Endothelial cell of umbilical vein (primary cell): ENCODE measurements around the gene NOLC1. TPM values are rescaled to one million over a fixed set of nuclear protein-coding genes. Genes with fewer than 3 reads are reported as not detected.

Experiments used
- BruUV-seq: library from RNA; stranded (reverse); fragments of 400-500 nt; replicated peaks from 2 replicates; lab custom pipeline; 2021; lab: Mats Ljungman, UMichigan
- CTCF ChIA-PET: fragments of 300-600, 350-600 bp; sonication (Branson Sonifier 250); formaldehyde crosslinking; loops from one replicate; lab custom pipeline; 2021; ENCODE audit warnings: antibody characterized with exemption, inconsistent platforms; lab: Charles Lee
- POLR2A ChIA-PET: fragments of 300-600, 350-600 bp; sonication (Branson Sonifier 250); formaldehyde crosslinking; loops from one replicate; lab custom pipeline; 2021; ENCODE audit warnings: antibody characterized with exemption, inconsistent platforms; lab: Charles Lee
- DNase-seq: peaks from one replicate; pipeline ENCODE4 v3.0.0-alpha.2; 2011; ENCODE audit warnings: low read depth, low spot score
- FAIRE-seq: peaks from 2 replicates; lab custom pipeline; 2011; peaks lifted over from hg19 to GRCh38; lab: Jason Lieb, UNC
- H2AFZ ChIP-seq: 2 replicates; pipeline ENCODE4 v1.6.0; 2012; ENCODE audit warnings: low read depth, low read length, control low read depth, inconsistent platforms
- H3K27ac ChIP-seq: 2 replicates; pipeline ENCODE4 v1.5.1; 2011; ENCODE audit warnings: low read depth, mild to moderate bottlenecking, control low read depth, low read length, moderate library complexity; ENCODE audit not compliant: insufficient read depth
- H3K27me3 ChIP-seq, 2 experiments: 2 replicates each; pipeline versions ENCODE4 v1.6.0 to v1.6.1; 2011; ENCODE audit warnings: low read length in 2 of 2, mixed read lengths in 1 of 2; ENCODE audit not compliant: control insufficient read depth in 2 of 2, insufficient read depth in 2 of 2
- H3K36me3 ChIP-seq, 2 experiments: 2 replicates in 1 of 2; 3 replicates in 1 of 2; pipeline ENCODE4 v1.5.1; 2011; ENCODE audit warnings: low read length in 2 of 2, mild to moderate bottlenecking in 1 of 2, moderate library complexity in 1 of 2; ENCODE audit not compliant: control insufficient read depth in 2 of 2, insufficient read depth in 2 of 2; ENCODE audit errors: extremely low read depth in 1 of 2
- H3K4me1 ChIP-seq: 3 replicates; pipeline ENCODE4 v1.5.1; 2011; ENCODE audit warnings: mild to moderate bottlenecking, low read length; ENCODE audit not compliant: control insufficient read depth, insufficient read depth; ENCODE audit errors: extremely low read depth
- H3K4me2 ChIP-seq: 2 replicates; pipeline ENCODE4 v1.6.1; 2011; ENCODE audit warnings: low read length, control low read depth, mixed read lengths; ENCODE audit not compliant: insufficient read depth
- H3K4me3 ChIP-seq, 3 experiments: fragments of 200-600 bp in 1 of 3; sonication (generic), shearing (Covaris generic) in 1 of 3; replicated peaks in 1 of 3; 2 replicates each; pipeline ENCODE4 v1.5.1; 2011 to 2016; ENCODE audit warnings: control low read depth in 3 of 3, low read length in 3 of 3, mild to moderate bottlenecking in 2 of 3, inconsistent platforms in 1 of 3, low read depth in 1 of 3, moderate library complexity in 1 of 3; ENCODE audit not compliant: insufficient read depth in 1 of 3
- H3K79me2 ChIP-seq: 2 replicates; pipeline ENCODE4 v1.6.0; 2012; ENCODE audit warnings: low read length, inconsistent platforms; ENCODE audit not compliant: control insufficient read depth, insufficient read depth
- H3K9ac ChIP-seq: replicated peaks from 2 replicates; pipeline ENCODE3; 2011; ENCODE audit warnings: low read length, control low read depth; ENCODE audit not compliant: insufficient read depth; ENCODE audit errors: extremely low read depth
- H3K9me1 ChIP-seq: replicated peaks from 3 replicates; pipeline ENCODE4 v1.6.0; 2011; ENCODE audit warnings: mild to moderate bottlenecking, low read length; ENCODE audit not compliant: control insufficient read depth, insufficient read depth; ENCODE audit errors: extremely low read depth
- H3K9me3 ChIP-seq: replicated peaks from 2 replicates; pipeline ENCODE4 v1.5.1; 2012; ENCODE audit warnings: low read length, inconsistent platforms; ENCODE audit not compliant: control insufficient read depth, insufficient read depth
- H4K20me1 ChIP-seq: replicated peaks from 2 replicates; pipeline ENCODE3; 2011; ENCODE audit warnings: mild to moderate bottlenecking, low read length; ENCODE audit not compliant: control insufficient read depth, insufficient read depth; ENCODE audit errors: extremely low read depth
- CTCF ChIP-seq, 2 donors: IDR thresholded peaks; 1 replicate in 1 of 2; 2 replicates in 1 of 2; pipeline ENCODE4 v1.5.1; 2011; ENCODE audit warnings: low read length in 2 of 2, mild to moderate bottlenecking in 2 of 2, moderate library complexity in 2 of 2, control low read depth in 1 of 2, inconsistent platforms in 1 of 2, low read depth in 1 of 2; ENCODE audit not compliant: insufficient read depth in 1 of 2; ENCODE audit errors: extremely low read depth in 1 of 2
- EZH2 ChIP-seq: IDR thresholded peaks from 2 replicates; pipeline ENCODE4 v1.6.1; 2012; ENCODE audit warnings: borderline replicate concordance, low read depth, mild to moderate bottlenecking, moderate library complexity, low read length, inconsistent platforms; ENCODE audit not compliant: severe bottlenecking
- FOS ChIP-seq: IDR thresholded peaks from 2 replicates; pipeline ENCODE4 v1.6.1; 2011; ENCODE audit warnings: mild to moderate bottlenecking, low read length, moderate library complexity, borderline replicate concordance; ENCODE audit not compliant: insufficient read depth
- GATA2 ChIP-seq: IDR thresholded peaks from 2 replicates; pipeline ENCODE4 v1.7.0; 2011; ENCODE audit warnings: low read depth, mild to moderate bottlenecking, moderate library complexity, mixed read lengths, low read length; ENCODE audit not compliant: insufficient read length, insufficient read depth
- JUN ChIP-seq: IDR thresholded peaks from 2 replicates; pipeline ENCODE4 v1.6.1; 2011; ENCODE audit warnings: borderline replicate concordance, low read depth; ENCODE audit not compliant: insufficient read length, insufficient read depth
- MAX ChIP-seq: IDR thresholded peaks from 2 replicates; pipeline ENCODE4 v1.6.1; 2011; ENCODE audit not compliant: insufficient read depth, insufficient read length
- MYC ChIP-seq: IDR thresholded peaks from one replicate; pipeline ENCODE4 v1.6.1; 2011; ENCODE audit warnings: mild to moderate bottlenecking, low read depth, low read length
- POLR2A ChIP-seq: IDR thresholded peaks from 2 replicates; pipeline ENCODE4 v1.6.1; 2012; ENCODE audit warnings: low read depth, mild to moderate bottlenecking, control low read depth, low read length
- POLR2AphosphoS5 ChIP-seq: IDR thresholded peaks from 2 replicates; pipeline ENCODE4 v1.6.1; 2012; ENCODE audit warnings: low read depth, mild to moderate bottlenecking, control low read depth, low read length, moderate library complexity; ENCODE audit not compliant: insufficient read depth
- dilution Hi-C: fragments of 300-500 bp; cut with MboI; formaldehyde crosslinking; loops from one replicate; pipeline ENCODE4 v1.15.0; 2019; ENCODE audit warnings: low sequenced_read_pairs; ENCODE audit not compliant: extremely low pct_ligation_motif_present
- intact Hi-C: fragments of 100-400 bp; cut with micrococcal nuclease; formaldehyde crosslinking; loops from one replicate; pipeline ENCODE4 v1.10.0; 2022
- polyA plus RNA-seq, 4 experiments: library from polyadenylated mRNA; depleted of rRNA in 3 of 4; stranded (reverse) in 3 of 4; unstranded in 1 of 4; fragments of >200 nt; gene quantifications; 2 replicates each; pipeline versions ENCODE4 v1.2.1 to v1.2.3, GENCODE V29; 2011 to 2012; ENCODE audit warnings: missing spikeins in 1 of 4
- total RNA-seq: library from RNA; stranded (reverse); gene quantifications from 2 replicates; pipeline ENCODE4 v1.2.3, GENCODE V29; 2021

The NOLC1 gene
- total and polyA plus RNA-seq, 2 donors (not counting 3 experiments of a cell fraction or from before 2014, with no cell fraction given): 32.1 to 73.1 TPM

GRCh38 chr10:102185811-102186527, 33.8 kb downstream of the NOLC1 start:
- FAIRE-seq: no peak
- dilution Hi-C loops: no loop called here
- H4K20me1 ChIP-seq: no peaks in the 10 kb centered on the region

More at GRCh38 chr10:102185811-102186527, 33.8 kb downstream of the NOLC1 start:
- no peaks in the 10 kb centered on the region for H3K79me2 ChIP-seq
- H2AFZ ChIP-seq: no peak overlapping the region
- intact Hi-C loops: no loop called here
- H3K4me2 ChIP-seq: no peak overlapping the region
- no peaks in the 10 kb centered on the region for H3K4me1 ChIP-seq
- POLR2A ChIA-PET: interaction anchor here (0.6 kb wide), 1 partner anchor 204 kb away, joined by 5 read pairs; no protein-coding TSS in a partner anchor
- BruUV-seq: no TSS peak
- CTCF ChIA-PET: interaction anchor here (0.7 to 1.1 kb wide), 2 partner anchors 16 to 166 kb away, joined by 3 to 5 read pairs; no protein-coding TSS in a partner anchor
- H3K27ac ChIP-seq: no peak overlapping the region
- no peak overlapping the region for H3K9ac ChIP-seq
- no peaks in the 10 kb centered on the region for H3K36me3 ChIP-seq
- peaks cover 3% of the 10 kb centered on the region in 2 experiments for H3K27me3 ChIP-seq
- no peak for DNase-seq
- no peaks in the 10 kb centered on the region for H3K9me1 ChIP-seq
- H3K4me3 ChIP-seq: no peak overlapping the region
- H3K9me3 ChIP-seq: no peaks in the 10 kb centered on the region
- no peak for TF ChIP-seq MYC
- no peak for TF ChIP-seq MAX
- no peak for TF ChIP-seq EZH2
- no peak for TF ChIP-seq JUN
- TF ChIP-seq POLR2AphosphoS5: no peak
- TF ChIP-seq CTCF (IDR thresholded peaks at IDR 0.05; ENCODE audit: extremely low read depth in 1 of 2, insufficient read depth in 1 of 2, low read depth in 1 of 2, low read length in 2 of 2): no peak
- no peak for TF ChIP-seq GATA2
- TF ChIP-seq FOS: no peak
- TF ChIP-seq POLR2A: no peak
